HG03097 (cell line): ENCODE measurements around the gene LGALSL.
"Not testable (repeated sequence)": the region's sequence is repeated elsewhere in the genome, so short reads cannot be mapped to it uniquely, and the experiment has no call there.

Experiments used
- ATAC-seq: cut with Tn5 transposase; IDR thresholded peaks from one replicate; pipeline ENCODE4 v1.9.1; 2021; ENCODE audit not compliant: unreplicated experiment, low FRiP score

Gene LGALSL

DNA sequence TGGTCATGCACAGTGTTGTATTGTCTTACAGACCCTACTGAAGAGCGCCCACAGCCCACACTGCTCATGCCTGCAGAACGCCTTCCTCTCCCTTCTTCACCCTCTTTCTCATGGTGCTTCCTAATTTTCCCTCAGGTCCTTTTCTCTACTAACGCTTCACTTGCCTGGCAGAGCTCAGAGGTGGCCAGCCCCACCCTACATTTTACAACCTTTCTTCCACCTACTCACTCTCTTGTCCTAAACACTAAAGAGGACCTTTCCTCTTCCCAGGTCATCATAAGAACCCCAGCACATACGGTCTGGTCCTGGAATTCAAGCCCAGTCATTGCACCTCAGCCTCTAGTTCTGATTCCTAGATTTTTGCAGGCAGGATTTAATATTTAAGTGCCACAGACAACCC lies 11.7 kb upstream of the LGALSL start:
- no peak for ATAC-seq

DNA sequence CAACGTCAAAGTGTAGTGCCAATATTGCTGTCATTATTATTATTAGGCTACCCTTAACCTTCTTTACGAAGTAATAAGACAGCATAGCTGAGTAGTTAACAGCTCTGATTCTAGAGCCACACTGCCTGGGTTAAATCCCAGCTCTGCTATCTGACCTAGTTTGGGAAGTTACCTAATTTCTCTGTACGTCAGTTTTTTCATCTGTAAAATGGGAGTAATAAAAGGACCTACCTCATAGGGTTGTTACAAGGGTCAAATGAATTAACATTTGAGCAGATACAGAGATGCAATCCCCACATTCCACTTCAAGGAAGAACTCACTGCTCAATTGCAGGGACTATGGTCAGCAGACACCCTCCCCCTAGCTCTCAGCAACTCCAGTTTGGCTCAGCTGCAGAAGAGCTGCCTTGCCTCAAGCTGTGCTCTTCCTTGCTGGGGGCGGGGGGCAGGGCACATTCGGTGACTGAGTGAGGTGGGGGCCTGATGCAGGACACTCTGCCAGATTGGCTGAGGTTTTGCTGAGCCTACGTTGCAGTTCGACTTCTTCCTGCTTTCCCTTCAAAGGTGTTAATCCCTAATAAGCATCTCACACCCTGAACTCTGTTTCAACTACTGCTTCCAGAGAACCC lies 11.0 kb upstream of the LGALSL start:
- no peak for ATAC-seq

DNA sequence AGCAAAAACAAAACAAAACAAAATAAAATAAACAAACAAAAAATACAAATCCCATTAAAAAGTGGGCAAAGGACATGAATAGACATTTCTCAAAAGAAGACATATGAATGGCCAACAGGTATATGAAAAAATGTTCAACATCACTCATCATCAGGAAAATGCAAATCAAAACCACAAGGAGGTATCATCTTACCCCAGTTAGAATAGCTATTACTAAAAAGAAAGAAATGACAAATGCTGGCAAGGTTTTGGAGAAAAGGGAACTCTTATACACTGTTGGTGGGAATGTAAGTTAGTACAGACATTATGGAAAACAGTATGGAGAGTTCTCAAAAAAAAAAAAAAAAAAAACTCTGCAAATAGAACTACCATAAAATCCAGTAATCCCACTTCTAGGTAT lies 8.0 kb upstream of the LGALSL start:
- not testable (repeated sequence) for ATAC-seq

DNA sequence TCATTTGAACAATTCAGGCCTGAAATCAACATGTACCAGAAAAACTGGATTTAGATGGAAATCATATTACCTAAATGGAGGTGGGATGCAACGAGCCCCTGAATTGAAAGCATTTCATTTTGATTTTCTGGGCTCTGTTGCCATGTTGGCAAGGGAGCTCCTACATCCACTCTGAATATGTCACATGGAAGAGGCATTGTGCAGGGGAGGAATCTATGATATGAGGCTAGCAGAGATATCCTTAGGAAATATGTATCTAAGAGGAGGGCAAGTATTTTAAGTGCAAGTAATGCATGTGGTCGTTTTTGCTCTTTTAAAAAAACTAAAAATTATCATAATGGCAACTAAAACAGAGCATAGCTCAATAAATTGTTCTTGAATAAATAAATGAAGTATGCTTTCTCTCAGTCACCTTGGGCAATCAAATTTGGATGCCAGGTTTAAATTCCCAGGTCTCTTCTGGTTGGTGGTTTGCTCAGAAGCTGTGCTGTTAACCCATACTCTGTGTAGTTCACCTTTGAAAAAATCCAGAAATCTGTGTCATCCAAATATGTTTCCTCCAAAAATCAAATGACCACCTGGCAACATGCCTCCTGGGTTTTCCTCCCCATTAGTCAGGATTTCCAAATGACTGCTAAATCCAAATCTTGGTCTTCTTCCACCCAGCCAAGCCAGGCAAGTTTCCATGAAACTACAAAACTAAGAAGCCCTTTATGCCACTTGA lies 6.5 kb upstream of the LGALSL start:
- no peak for ATAC-seq

GRCh38 chr2:64448041-64448426 lies 5.9 kb upstream of the LGALSL start:
- no peak for ATAC-seq

DNA sequence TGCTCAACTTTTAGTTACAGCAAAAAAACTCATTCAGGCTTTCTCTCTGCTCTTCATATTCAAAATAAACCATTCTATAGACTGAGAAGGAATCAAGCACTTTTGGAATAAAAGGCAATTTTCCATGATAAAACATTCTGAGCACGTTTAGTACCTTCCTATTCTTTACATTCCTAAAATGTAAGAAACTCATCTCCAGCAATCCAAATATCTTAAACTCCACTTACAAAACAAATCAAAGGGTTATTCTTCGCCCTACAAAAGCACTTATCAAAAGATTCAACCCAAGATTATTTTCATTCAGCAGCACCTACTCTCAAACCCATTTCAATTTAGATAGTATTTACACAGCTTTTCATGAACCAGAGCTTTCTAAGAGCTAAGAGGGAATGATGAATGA lies 2.9 kb upstream of the LGALSL start:
- ATAC-seq, result no peak

- ATAC-seq, result no peak
Measured at GRCh38 chr2:64454386-64455332, 697 bp downstream of the LGALSL start.

DNA sequence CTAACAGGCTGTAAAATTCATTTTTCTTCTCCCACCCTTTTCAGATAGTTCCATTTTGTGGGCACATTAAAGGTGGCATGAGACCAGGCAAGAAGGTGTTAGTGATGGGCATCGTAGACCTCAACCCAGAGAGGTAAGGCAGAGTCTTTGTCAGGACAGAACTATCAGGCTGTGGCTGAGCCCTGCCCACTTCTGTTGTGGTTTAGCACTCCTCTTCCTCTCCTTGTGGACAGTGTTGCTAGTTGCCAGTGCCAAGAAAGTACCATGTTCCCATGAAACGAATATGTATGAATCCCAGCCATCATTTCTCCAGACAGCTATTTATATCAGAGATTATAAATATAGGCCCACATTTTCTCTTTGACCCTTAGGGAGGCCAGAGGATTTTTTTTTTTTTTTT lies 1.6 kb downstream of the LGALSL start:
- no peak for ATAC-seq

DNA sequence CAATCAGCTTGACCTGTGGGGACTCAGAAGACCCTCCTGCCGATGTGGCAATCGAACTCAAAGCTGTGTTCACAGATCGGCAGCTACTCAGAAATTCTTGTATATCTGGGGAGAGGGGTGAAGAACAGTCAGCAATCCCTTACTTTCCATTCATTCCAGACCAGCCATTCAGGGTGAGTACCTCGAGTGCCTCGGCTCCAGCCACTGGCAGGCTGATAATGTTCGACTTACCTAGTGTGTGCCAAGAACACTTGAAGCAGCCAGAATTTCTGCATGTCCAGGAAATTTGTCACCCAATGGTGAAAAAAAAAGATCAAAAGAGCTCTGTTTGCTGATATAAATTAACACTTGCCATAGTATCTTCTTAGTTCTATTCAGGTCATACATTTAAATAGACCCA lies 2.3 kb downstream of the LGALSL start:
- ATAC-seq, result no peak

- ATAC-seq, result no peak
Measured at GRCh38 chr2:64457524-64457923, 3.6 kb downstream of the LGALSL start.

GRCh38 chr2:64459575-64459974 lies 5.6 kb downstream of the LGALSL start:
- ATAC-seq, result no peak

- no peak for ATAC-seq
Measured at GRCh38 chr2:64460330-64460729, 6.4 kb downstream of the LGALSL start.

DNA sequence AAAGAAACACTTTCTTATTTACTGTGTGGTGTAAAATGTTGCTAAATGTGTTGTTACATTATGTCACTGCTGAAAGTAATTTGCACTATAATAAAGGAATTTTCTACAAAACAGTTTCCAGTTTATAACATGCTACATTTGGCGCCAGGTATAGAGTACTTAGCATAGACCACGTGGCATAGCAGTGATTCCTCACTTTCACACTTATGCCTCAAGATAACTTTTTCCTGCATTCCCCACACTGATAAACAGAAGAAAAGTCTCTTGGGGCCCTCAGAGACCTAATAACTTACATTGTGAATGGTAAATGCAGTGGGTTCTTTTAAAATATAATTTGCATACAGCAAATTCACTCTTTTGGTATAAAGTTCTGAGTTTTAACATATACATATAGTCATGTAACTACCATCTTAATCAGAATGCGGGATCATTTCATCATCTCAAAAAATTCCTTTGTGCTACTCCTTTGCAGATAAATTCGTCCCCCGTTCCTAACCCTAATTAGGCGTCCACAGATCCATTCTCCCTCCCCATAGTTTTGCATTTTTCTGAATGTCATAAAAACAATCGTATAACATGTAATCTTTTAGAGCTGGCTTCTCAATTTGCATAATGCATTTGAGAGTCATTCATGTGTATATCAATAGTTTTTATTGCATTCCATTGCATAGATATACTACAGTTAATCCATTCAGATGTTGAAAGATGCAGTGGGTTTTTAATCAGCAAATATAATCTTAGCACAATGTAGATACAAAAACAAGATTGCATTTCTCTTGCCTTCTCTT lies 7.5 kb downstream of the LGALSL start:
- no peak for ATAC-seq

DNA sequence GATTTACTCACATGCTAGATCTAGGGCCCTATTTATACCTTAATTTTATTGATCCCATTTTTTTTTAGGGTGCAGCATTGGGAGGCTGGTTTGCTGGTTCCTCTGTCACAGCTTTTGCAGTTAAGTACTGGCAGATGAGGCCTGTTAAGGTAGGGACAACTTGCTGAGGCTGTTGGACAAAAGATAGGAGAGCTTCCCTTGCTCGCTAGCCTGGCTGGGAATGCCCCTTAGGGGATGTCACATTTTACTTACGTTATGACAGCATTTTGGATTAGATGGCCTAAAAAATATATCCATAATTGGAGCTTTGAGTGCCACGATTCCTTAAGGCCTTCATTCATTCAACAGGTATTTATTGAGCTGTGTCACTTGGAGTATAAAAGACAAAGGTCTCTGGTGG lies 8.2 kb downstream of the LGALSL start:
- ATAC-seq, result no peak

GRCh38 chr2:64462940-64463700 lies 9.2 kb downstream of the LGALSL start:
- ATAC-seq, result no peak

DNA sequence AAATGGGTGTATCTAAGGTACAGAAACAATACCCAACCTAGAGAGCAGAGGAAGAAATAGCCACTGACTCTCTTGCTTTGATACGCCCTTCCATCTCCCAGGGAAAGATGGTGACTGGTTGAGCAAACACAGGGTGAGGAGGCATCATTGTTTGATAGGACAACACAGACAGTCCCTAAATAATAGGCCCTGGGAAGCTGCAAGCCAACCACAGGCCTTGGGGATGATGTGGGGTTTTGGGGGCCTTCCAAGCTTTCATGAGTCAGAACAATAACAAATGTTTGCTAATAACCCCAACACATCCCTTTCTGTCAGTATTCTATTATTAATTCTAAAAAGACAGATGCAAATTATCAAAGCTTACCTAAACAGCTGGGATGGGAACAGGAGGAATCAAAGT lies 9.8 kb downstream of the LGALSL start:
- no peak for ATAC-seq

DNA sequence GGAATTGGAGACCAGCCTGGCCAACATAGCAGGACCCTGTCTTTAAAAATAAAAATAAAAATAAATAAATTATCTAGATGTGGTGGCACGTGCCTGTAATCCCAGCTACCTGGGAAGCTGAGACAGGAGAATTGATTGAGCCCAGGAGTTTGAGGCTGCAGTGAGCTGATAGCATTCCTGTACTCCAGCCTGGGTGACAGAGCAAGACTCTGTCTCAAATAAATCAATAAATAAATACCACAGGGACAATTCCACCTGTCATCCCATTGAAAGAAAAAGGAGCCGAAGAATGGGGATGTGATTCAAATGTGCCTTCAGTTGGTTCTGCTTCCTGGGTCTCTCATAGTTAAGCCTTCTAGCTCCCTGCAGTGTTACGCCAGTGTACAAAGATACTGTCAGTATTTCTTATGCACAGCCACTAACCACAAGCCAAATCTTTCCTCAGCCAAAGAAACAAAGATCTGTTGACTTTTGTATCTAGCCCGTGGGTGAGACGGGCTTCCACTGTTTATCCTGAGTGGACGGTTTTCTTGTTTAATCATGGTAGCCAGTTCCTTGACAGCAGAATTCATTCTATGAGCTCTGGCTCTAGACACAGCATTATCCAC lies 12.6 kb downstream of the LGALSL start:
- ATAC-seq, result no peak

DNA sequence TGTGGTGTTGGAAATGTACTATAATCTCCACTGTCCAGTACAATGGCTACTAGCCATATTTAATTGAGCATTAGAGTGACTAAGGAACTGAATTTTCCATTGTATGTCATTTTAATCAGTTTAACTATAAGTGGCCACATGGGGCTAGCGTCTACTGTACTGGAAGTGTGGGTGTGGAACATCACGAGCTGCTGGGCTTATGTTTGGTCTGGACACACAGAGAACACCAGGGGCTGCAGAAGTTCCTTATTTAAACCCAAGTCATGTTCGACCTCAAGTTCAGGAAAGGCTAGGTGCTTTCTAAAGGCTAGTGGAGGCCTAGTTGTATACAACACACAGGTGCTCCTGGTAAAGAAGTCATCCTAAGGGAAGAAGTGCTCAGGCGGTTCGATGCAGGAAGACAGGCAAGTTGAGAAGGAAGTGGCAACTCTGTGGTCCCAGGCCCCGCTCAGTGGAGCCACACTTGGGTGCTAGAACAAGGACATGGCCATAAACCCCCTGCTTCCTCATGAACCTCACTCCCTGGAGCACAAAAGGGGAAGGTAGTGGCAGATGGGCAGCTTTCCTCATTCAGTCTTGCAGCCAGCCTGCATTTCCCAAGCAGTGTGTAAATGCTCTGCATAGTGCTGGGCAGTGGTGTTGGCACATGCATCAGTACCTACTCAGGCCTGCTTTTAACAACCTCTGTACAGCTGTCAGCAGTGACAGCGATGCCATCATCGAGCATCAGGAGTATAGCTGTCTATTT lies 13.3 kb downstream of the LGALSL start:
- ATAC-seq, result no peak

DNA sequence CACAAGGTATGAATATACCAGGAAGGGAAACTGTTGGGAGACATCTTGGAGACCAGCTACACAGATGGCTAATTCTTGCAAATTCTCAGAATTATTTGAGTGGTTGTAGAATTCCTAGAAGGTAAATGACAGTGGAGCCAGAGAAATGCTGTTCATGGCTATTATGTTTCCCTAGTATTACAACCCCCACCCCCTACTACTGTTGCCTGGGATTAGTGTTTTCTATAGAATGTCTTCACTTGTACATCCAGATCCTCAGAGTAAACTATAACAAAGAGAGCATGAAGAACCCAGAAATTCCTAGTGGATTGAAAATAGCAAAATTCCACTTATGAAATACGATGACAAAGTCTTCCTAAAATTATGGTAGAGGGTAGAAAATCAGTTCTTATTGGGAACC lies 15.3 kb downstream of the LGALSL start:
- no peak for ATAC-seq
